ENCODE results near the gene MRPL52. TPM values are rescaled to one million over a fixed set of nuclear protein-coding genes. Genes with fewer than 3 reads are reported as not detected.

Gene MRPL52
- total RNA-seq, 1 donor from 2014 or later: 28.1 TPM

GRCh38 chr14:22870811-22871223, 41.1 kb downstream of the MRPL52 start:
- DNase-seq (ENCODE audit: low spot score): no peak
- peak overlapping the region; percentile 22 for H3K27ac ChIP-seq

GRCh38 chr14:22871224-22872032, 41.7 kb downstream of the MRPL52 start, which contains the start of gene LRP10:
Gene LRP10, plus strand, starts transcription at chr14:22871740. Its CDS starts 564 bp downstream, at chr14:22872304.
- H4K20me1 ChIP-seq (ENCODE audit: low read depth): no peaks in the 10 kb centered on the region
- H3K4me2 ChIP-seq: peak within 1 kb of the TSS; percentile 83
- H3F3A ChIP-seq (ENCODE audit: low read depth): peaks cover 23% of the 10 kb centered on the region
- H3K79me2 ChIP-seq (ENCODE audit: low read depth): no peaks in the 10 kb centered on the region
- H3K27ac Mint-ChIP-seq: peak within 1 kb of the TSS; percentile 91
- DNase-seq (ENCODE audit: low spot score): peak; percentile 97
- H3K4me3 Mint-ChIP-seq: peak within 1 kb of the TSS; percentile 95
- peak within 1 kb of the TSS; percentile 22 for H3K27ac ChIP-seq
- H3K4me3 ChIP-seq: peak within 1 kb of the TSS; percentile 75
- peaks cover 14% of the 10 kb centered on the region for H3K4me1 Mint-ChIP-seq
- H3K36me3 Mint-ChIP-seq: peaks cover 12% of the 10 kb centered on the region
- peaks cover 7% of the 10 kb centered on the region for H3K27me3 Mint-ChIP-seq (ENCODE audit: insufficient read depth, low read depth)
- peaks cover 7% of the 10 kb centered on the region for H3K4me1 ChIP-seq
- H3K9me3 ChIP-seq (ENCODE audit: low read depth): no peaks in the 10 kb centered on the region
- H3K9ac ChIP-seq: no peak within 1 kb of the TSS
- H2AFZ ChIP-seq (replicated peaks): peak within 1 kb of the TSS; percentile 37
- TF ChIP-seq CTCF (IDR thresholded peaks at IDR 0.05) (peak; percentile 10), EZH2 (IDR thresholded peaks at IDR 0.05) (no peak), EZH2phosphoT487 (IDR thresholded peaks at IDR 0.05) (no peak)
- no peaks in the 10 kb centered on the region for H3K36me3 ChIP-seq
- no peaks in the 10 kb centered on the region for H3K9me3 Mint-ChIP-seq
- no peaks in the 10 kb centered on the region for H3K27me3 ChIP-seq

More at GRCh38 chr14:22870811-22871223, 41.1 kb downstream of the MRPL52 start:
- H3K36me3 ChIP-seq: no peaks in the 10 kb centered on the region
- H3K9ac ChIP-seq: no peak overlapping the region
- peak overlapping the region; percentile 95 for H3K4me3 Mint-ChIP-seq
- H3K9me3 Mint-ChIP-seq: no peaks in the 10 kb centered on the region
- no peaks in the 10 kb centered on the region for H3K9me3 ChIP-seq (ENCODE audit: low read depth)
- H4K20me1 ChIP-seq (ENCODE audit: low read depth): no peaks in the 10 kb centered on the region
- no peak overlapping the region for H3K27ac Mint-ChIP-seq
- TF ChIP-seq EZH2phosphoT487 (IDR thresholded peaks at IDR 0.05) (no peak), EZH2 (IDR thresholded peaks at IDR 0.05) (no peak), CTCF (IDR thresholded peaks at IDR 0.05) (no peak)
- H3K4me1 ChIP-seq: peaks cover 7% of the 10 kb centered on the region
- H3K79me2 ChIP-seq (ENCODE audit: low read depth): no peaks in the 10 kb centered on the region
- no peak overlapping the region for H2AFZ ChIP-seq (replicated peaks)
- H3K27me3 ChIP-seq: no peaks in the 10 kb centered on the region
- H3K4me1 Mint-ChIP-seq: peaks cover 14% of the 10 kb centered on the region
- peaks cover 23% of the 10 kb centered on the region for H3F3A ChIP-seq (ENCODE audit: low read depth)
- H3K4me3 ChIP-seq: peak overlapping the region; percentile 75
- H3K4me2 ChIP-seq: peak overlapping the region; percentile 83
- H3K27me3 Mint-ChIP-seq (ENCODE audit: insufficient read depth, low read depth): peaks cover 7% of the 10 kb centered on the region
- peaks cover 7% of the 10 kb centered on the region for H3K36me3 Mint-ChIP-seq

DNA sequence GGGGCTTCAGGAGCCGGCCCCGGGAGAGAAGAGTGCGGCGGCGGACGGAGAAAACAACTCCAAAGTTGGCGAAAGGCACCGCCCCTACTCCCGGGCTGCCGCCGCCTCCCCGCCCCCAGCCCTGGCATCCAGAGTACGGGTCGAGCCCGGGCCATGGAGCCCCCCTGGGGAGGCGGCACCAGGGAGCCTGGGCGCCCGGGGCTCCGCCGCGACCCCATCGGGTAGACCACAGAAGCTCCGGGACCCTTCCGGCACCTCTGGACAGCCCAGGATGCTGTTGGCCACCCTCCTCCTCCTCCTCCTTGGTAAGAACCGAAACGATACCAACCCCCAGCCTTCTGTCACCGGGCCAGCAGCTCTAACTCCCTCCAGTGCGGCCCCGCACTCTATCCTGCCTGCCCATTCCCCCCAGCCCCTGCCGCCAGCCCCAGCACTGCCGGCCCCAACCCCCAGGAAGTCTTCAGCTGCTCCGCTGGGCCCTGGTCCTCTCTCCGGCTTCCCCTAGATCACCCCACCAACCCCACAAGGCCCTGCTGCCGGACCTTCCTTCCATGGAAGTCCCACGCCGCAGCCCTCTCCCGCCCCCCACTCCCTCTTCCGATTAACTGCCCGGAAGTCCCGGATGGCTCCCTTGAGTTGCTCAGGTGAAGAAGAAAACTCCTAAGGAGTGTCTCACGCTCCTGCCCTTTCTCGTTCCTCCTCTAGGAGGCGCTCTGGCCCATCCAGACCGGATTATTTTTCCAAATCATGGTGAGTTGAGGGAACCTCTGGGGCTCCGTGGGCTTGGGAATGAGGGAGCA, 42.5 kb downstream of the MRPL52 start:
- H3K36me3 Mint-ChIP-seq: peaks cover 12% of the 10 kb centered on the region
- H3K9ac ChIP-seq: no peak overlapping the region

More for the DNA sequence above, 42.5 kb downstream of the MRPL52 start:
- Histone ChIP-seq H3K27me3 (no peaks in the 10 kb centered on the region), H3K9me3 (ENCODE audit: low read depth) (no peaks in the 10 kb centered on the region), H3K4me3 (peak overlapping the region; percentile 75), H3K4me1 (peaks cover 7% of the 10 kb centered on the region), H2AFZ (replicated peaks) (peak overlapping the region; percentile 37), H3K27ac (no peak overlapping the region), H3K36me3 (no peaks in the 10 kb centered on the region), H3K79me2 (ENCODE audit: low read depth) (no peaks in the 10 kb centered on the region), H3F3A (ENCODE audit: low read depth) (peaks cover 23% of the 10 kb centered on the region), H3K4me2 (peak overlapping the region; percentile 83), H4K20me1 (ENCODE audit: low read depth) (no peaks in the 10 kb centered on the region)
- Mint-ChIP-seq H3K27ac (peak overlapping the region; percentile 81), H3K27me3 (ENCODE audit: insufficient read depth, low read depth) (peaks cover 7% of the 10 kb centered on the region), H3K4me1 (peaks cover 14% of the 10 kb centered on the region), H3K4me3 (peak overlapping the region; percentile 95), H3K9me3 (no peaks in the 10 kb centered on the region)
- TF ChIP-seq EZH2 (IDR thresholded peaks at IDR 0.05) (no peak), CTCF (IDR thresholded peaks at IDR 0.05) (peak; percentile 98)
- peak; percentile 92 for DNase-seq (ENCODE audit: low spot score)
